Fibroblast of upper back skin (primary cell): ENCODE results near the gene RARRES1.

Source experiments
- DNase-seq: peaks from one replicate; pipeline ENCODE4 v3.0.0-alpha.2; 2013

The RARRES1 gene

DNA sequence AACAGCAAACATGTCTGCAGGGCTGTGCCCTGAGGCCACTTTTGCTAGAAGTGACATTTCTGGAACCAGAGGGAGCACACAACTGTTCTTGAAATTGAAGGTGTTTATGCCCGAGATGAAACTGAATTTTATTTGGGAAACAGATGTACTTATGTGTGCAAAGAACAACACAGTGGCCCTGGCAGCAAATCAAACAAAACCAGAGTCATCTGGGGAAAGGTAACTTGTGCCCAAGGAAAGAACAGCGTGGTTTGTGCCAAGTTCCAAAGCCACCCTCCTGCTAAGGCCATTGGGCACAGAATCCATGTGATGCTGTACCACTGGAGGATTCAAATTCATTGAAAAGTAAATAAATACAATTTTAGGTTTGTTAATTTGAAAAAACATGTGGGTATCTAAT, 31.2 kb upstream of the RARRES1 start:
- no peak for DNase-seq

DNA sequence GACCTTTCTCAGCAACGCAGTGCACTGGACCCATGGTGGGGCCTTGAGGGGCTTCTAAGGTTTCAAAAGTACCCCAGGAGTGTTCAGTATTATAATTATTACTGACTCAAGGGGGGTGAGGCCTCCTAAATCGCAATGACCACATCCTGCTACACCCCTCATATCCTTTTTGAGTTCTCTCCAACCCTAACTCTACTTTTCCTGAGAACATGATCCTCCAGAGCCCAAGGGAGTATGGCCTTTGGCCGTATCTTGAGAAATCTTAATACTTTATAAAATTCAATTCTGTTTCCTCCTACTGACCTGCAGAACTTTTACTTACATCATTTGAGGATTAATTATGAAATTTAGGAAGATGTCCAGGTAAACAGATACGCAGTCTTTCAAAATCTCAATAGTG, 30.4 kb upstream of the RARRES1 start:
- no peak for DNase-seq

DNA sequence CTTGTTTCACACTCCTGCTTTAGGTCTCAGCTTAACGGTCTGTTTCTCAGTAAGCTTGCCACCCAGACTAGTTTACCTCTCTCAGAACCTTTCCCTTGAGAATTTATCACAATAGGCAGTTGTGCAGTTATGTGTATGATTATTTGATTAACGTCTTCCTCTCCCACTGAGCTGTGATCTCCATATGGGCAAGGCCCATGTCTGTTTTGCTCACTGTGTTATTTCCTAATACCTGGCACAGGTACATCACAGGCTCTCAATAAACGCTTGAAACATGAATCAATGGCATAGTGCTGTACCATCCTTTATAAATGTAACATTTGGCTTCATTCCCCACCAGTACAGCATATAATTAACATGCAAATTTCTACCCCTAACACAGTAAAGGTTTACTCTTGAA, 29.1 kb upstream of the RARRES1 start:
- DNase-seq, result no peak

DNA sequence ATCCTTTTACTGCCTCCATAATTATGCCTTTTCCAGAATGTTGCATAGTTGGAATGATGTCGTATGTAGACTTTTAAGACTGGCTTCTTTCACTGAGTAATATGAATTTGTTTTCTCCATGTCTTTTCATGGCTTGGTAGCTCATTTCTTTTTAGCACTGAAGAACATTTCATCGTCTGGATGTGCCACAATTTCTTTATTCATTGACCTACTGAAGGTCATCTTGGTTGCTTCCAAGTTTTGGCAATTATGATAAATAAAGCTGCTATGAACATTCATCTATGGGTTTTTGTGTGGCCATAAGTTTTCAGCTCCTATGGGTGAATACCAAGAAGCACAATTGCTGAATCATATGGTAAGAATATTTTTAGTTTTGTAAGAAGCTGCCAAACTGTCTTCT, 23.2 kb upstream of the RARRES1 start:
- DNase-seq, result no peak

DNA sequence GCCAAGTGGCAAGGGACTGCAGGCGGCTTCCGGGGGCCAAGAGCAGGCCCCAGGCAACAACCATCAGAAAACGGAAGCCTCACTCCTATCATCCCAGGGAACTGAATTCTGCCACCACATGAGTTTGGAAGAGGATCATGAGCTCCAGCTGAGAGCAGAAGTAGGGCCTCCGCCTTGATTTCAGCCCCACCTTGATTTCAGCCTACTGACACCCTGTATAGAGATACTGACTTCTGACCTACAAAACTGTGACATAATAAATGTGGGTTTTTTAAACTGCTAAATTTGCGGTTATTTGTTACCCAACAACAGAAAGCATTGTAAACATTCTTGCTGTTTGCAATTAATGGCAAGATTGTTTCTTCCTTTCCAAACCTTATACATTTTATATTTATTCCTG, 21.6 kb upstream of the RARRES1 start:
- DNase-seq, result no peak

DNA sequence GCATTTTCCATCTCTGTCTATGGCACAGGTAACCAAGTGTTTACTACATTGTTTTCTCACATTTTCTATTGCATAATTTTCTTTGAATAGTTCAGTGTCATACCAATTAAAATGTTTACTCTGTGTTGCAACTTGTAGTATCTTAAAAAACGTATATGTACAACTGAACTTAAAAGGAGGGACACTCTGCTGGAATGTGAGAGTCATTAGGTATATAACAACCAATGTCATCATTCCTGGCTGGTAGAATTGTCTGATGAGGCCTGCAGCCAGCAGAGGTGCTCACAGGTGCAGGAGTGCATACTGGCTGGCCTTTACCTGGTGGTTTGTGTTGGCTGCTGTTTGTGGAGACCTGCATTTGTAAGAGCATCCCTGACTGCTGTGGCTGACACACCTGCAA, 19.1 kb upstream of the RARRES1 start:
- no peak for DNase-seq

DNA sequence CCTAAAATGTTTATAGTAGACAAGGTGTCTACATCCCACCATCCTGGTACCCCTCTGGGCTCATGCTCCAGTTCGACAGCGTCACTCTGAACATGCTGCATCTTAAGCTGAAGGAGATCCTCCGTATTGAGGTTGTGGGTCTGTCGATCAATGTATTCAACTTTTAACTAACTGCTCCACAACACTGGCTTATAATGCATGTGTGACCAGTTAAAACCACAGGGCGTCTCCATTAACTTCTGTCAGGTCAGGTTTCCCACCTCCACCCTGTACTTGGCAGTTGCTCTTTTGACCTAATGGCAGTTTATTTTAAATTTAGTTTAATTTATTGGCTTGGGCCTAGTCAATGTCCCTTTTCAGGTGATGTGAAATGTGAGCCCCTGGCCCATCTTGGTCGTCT, 17.8 kb upstream of the RARRES1 start:
- no peak for DNase-seq

DNA sequence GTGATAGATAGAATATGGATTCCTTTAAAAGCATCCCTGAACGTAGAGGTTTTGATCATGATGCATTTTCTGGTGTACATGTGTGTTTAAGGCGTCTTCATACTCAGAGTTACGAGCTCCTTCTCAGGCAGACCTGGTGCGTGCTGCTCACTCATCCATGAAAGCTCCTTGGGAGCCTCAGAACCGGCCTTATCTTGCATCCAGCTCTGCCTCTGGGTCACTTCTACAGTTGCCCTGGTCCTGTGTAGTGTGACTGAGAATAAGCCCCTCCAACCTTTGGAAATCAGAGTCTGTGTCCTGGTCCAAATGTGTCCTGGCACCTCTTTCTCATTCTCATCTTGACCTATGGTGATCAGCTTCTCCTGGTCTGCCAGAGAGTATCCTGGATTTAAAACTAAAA, 17.3 kb upstream of the RARRES1 start:
- no peak for DNase-seq

DNA sequence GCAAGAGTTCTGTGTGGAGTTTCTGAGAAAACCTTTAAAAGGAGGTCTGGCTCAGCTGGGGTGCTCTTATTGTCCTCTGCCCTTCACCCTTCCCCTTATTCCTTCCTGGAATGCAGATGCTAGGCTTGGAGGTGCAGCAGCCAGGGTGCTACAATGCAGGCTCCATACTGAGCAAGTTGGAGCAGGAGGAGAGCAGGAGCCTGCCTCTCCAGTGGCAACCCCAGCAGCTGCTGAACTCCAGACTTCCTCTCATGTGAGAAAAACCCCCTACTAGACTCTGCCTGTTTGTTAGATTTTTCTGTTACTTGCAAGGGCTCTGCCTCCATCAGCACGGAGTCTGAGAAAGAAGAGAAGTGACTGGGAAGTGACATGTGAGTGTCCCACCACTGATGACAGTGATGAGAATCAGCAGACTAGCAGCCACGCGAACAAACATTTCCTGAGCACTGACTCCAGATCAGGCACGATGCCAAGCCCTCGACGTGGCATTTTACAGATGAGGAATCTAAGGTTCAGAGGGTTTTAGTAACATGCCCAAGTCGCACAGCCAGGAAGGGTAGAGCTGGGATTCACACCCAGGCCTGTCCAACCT, 16.1 kb upstream of the RARRES1 start:
- DNase-seq, result peak; percentile 32

DNA sequence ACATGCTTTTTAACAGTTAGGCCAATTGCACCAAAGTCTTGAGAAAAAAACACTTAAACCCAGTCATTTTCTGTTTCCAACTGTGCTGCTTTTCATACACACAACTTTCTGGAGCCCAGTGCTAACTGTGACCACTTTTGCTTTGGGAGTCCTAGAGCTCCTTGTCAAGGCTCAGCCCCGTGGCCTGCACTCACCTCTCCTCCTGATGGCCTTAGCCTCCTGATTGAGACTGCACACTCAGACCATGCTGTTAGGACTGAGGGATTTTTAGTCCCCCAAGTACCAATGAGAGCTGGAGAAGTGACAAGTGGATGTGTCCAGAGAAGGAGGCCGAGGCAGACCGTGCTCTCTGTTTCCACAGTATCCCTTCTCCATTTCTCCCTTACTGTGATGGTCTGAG, 15.2 kb upstream of the RARRES1 start:
- no peak for DNase-seq

DNA sequence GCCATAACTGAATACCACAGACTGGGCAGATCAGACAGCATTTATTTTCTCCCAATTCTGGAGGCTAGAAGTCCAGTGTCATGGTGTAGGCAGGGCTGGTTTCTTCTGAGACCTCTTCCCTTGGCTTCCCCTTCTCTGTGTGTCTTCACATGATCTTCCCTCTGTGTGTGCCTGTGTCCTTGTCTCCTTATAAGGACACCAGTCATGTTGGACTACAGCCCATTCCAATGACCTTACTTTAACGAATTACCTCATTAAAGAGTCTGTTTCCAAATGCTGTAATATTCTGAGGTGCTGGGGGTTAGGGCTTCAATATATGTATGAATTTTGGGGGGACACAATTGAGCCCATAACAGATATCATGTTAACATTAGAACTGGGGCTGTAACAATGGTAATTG, 13.3 kb upstream of the RARRES1 start:
- no peak for DNase-seq

DNA sequence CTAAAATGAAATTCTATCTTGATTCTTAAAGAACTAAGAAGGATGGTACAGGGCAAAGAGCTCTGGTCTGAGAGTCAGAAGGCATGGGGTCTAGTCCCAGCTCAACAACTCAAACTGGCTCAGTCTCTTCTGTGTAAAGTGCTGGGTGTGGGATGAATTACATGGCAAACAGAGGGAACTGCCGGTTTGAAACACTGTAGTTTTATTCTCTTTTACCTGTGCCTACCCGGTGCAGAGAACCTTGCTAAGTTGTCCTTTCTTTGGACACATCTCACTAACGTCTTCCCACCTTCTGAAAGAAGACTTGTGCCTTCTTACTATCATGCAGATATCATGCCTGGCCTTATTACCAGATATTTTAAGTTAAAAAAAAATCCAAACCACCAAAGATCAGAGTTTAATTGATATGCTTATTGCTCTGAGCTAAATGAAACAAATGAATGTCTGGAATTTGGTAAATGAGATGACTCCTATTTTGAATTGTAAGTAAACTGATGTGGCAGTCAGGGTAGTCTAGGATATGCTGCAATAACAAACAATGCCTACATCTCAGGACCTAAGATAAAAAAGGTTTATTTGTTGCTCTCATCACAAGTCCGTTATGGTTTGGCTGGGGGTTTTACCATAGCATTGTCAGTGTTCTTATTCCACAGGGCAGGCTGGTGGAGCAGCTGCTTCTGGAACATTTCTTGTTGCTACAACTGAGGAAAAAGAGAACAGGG, 12.5 kb upstream of the RARRES1 start:
- DNase-seq, result no peak

DNA sequence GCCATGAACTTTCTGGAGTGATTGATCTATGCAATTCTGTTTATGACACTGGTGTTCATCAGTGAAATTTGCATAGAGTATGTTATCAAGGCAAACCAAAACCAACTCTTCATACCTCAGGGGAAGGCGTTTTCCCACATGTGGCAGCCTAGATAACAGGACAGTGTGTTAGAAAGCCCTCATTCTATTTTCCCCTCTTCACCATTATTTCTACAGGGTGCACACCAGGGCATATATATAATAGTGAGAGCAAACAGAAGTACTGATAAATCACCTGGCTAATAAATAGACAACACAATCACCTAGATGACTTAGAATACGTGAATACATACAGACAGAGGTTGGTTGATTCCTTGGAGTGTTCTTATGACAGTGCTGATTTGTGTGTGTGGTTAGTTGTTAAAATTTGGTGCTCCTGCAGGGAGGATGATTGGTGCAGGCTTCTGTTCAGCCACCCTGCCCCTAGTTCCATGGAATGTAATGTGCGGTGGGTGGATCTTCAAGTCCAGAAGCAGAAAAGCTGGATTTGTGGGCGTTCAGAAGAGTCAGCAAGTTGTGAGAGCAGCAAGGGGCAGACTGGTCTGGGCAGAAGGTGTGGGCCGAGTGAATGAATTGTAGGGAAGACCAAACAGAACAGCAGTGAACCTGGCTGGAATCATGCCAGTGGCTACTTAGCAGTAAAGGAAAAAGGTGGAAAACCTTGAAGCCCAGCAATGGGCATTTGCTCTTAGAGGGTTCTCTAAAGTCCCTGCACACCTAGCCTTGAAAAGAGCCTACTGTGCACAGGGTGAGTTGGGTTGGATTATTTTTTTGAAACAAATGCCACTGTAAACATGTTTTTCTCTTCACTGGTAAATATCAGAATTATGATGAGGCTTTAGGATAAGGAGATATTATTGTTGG, 11.7 kb upstream of the RARRES1 start:
- no peak for DNase-seq

DNA sequence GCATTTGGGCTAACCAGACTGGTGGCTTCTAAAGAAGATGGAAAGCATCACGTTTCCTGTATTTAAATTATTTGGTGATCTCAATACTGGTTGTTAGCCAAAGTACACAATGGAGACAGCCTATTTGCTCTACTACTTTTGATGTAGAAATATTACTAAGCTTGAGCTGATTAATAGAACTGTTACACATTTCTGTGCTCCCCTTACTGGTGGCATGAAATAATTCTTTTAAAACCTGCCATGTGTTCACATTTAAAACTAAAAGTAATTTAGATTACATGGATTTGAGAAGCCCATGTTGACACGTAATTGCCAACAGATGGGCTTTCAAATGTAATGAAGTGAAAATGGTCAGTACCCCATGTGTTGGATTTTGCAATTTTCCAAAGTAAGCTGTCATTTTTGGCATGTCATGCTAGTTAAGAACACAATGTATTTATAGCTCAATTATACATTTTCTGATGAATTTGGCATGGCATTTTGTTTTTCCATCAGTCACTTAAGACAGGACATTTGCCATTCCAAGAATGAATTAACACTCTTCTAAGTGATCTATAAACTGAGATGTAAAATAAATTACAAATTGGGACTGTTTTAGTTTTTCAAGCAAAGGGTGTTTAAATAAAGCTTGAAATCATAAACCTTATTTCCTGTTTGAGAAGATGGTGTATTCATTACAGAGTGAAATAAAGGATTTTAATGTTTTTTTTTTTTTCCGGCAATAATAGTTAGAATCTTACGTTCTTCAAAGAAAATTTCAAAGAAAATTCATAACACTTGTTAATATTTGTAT, 10.8 kb upstream of the RARRES1 start:
- DNase-seq, result peak; percentile 81

DNA sequence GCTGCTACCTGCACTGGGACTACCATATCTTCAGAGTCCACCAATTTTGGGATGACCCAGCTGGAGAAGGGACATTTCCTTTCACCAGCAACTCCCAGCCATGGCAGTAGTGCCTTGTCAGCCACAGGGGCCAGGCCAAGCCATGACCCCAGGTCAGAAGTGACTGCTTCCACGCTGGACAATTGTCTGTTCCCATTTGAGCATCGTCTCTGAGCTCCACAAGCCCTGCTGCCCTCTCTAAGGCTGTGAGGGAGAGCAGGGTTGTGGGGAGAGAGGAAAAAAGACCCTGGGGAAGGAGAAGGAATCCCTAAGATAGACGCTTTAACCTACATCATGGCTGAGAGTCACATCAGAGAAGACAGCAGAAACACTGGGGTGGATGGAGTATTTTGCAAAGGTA, 7.4 kb upstream of the RARRES1 start:
- no peak for DNase-seq

DNA sequence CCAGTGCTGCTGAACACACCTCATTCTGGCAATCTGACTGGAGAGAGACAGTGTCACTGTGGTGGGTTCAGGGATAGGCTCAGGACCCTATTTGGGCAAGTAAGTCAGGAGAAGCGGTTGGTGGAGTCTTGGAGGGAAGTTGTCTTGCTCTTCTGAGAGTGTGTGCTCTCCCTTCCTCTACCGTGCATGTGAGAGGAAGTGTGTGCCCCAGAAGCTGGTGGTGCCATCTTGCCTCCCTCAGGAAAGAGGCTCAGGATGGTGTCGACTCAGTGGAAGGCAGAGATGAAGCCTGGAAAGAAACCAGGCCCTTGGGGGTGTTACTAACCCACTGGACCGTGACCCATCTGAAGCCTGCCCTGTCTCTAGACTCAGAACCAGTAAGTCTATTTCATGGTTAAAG, 6.8 kb upstream of the RARRES1 start:
- DNase-seq, result no peak

DNA sequence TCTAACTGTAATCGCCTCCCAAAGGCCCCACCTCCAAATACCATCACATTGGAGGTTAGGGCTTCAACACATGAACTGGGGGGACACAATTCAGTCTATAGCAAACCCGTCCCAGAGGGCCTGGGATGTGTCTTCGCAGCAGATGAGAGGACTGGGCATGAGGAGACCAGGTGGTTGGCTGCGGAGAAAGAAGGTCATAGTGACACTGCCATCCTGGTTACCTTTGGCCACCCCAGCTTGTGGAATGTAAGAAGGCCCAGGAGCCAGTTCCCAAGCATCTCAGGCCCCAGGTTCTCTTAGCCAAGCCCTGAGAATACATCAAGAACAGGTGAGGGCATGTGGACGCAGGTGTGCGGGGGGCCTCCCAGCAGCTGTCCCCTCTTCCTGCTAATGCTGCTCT, 6.4 kb upstream of the RARRES1 start:
- no peak for DNase-seq

DNA sequence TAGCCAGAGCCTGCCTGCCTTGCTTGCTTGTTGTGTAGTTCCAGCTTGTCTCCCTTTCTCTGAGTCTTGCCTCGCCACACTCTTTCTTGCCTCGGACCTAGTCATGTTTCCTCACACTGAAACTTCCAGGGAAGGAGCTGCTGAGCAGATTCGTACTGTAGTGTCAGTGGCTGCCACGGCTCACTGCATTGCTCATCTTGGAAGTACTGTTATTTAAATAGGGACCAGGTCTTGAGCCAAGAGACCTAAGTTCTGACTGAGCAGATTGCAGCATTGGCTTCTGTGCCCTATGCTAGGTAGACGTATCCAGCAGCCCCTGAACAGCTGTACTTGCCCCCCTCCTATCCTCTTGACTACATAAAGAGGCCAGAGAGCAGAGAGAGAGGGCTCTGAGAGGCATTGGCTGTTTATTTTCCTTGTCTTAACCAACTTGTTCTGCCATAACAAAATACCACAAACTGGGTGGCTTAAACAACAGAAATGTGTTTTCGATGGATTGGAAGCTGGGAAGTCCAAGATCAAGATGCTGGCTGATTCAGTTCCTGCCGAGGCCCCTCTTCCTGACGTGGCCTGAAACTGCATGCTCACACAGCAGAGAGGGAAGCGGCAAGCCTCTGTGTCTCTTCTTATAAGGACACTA, 5.8 kb upstream of the RARRES1 start:
- no peak for DNase-seq

DNA sequence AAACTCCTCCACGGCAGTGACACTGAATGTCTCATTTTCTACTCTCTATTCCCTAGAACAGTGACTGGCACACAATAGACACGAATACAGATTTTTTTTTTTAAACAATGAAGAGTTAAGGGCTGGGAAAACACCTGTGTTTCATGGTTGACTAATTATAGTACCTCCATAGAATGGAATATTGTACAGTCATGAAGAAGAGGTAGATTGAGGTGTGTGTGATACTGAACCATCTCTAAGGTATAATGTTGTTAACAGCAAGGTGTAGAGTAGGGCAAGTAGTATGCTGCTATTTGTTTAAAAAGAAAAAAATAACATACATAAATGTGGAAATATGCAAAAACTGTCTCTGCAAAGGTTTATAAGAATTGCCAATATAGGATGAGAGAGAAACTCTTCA, 5.2 kb upstream of the RARRES1 start:
- no peak for DNase-seq

DNA sequence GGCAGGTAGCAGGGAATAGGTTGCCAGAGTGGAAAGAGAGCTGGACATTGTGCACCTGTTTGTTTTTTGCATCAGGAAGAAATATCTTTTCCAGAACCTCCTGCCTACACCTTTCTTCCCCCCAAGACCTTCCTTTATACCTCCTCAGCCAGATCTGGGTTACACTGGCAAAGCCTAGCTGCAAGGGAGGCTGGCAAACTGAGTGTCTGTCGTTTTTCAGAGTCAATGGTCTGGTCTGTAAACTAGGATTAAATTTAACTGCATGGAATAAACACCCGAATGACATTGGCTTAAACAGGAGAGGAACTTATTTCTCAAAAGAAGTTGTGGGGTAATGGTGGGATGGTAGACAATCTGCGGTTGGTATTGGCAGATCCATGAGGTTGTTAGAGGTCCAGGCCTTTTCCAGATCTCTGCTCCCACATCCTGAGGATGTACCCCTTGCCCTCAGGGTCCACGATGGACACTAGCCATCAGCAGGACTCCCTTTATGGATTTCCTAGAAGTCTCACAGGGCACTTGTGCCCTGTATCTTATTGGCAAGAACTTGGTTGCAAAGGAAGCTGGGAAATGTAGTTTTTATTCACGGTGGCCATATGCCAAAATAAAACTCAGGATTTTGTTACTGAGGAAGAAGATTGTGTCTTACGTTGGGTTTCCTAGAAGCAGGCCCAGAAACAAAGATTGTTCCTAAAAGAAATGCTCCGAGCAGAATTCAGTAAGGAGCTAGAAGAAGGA, 3.2 kb upstream of the RARRES1 start:
- DNase-seq, result no peak

DNA sequence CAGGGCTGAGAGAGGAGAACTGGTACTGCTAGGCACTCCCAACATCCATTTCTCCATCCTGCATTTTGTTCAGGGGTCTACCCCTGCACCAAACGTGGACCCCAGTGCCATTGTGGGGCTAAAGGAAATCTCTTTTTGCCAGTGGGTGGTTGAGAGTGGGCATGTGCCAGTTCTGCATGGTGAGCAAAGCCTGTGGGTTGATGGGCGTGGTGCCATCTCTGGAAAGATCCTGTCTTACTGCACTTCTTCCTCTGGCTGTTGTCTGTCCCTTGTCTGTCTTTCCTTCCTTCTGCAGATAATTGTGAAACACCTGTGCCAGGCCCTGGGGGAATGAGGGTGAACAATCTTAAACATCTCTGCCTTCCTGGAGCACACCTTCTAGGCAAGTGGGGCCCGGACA, 1.4 kb upstream of the RARRES1 start:
- no peak for DNase-seq

DNA sequence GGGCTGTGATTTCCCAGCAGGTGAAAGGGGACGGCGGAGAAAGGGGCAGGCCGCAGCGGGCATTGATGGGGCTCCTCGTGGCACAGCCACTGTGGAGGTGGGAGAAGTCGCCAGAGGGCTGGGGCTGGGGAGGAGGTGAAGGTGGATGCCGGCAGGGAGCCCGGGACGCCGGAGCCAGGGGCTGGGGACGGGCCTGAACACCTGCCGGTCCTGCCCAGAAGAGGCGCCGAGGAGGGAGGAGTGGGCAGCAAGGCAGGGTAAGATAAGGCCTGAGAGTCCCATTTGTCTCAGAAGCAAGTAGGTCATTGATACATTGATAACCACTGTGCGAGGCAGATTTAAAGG, 571 bp upstream of the RARRES1 start:
- no peak for DNase-seq
